Suppressor macrophage treated with lipopolysaccharide for 4 hours (primary cell): Measurements from ENCODE around the gene JKAMP.
A peak's percentile ranks its signal among the peaks of the same experiment; 100 is the strongest.

Experiments
- DNase-seq: peaks from one replicate; pipeline ENCODE4 v3.0.0-alpha.2; 2020

The JKAMP gene

DNA sequence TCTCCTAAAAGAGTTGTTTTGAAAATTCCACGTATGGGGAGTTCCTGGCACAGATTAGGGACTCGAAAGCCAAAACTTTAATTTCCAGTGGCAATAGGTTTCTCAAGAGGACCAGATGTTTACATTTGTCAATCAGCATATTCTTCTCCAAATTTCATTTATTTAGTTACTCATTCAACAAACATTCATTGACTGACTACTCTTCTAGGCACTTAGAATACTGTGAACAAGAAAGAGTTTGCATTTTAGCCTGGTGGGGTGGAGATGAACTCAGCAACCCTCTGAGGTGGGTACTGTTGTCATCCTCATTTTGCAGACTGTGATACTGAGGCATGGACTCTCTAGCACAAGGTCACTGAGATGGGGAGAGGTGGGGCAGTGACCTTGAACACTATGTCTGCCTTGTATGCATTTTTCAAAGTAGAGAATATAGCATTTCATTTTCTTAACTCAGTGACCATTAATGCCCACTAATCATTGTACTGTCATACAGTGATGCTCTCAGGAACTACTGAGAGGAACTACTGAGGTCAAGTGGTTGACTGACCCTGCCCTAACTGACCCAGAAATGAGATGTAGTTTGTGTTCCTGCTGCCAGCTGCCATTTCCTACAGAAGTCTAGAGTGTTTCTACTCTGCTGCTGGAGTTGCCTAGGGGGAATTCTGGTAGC is 2.3 kb upstream of the JKAMP start:
- peak; percentile 33 for DNase-seq

DNA sequence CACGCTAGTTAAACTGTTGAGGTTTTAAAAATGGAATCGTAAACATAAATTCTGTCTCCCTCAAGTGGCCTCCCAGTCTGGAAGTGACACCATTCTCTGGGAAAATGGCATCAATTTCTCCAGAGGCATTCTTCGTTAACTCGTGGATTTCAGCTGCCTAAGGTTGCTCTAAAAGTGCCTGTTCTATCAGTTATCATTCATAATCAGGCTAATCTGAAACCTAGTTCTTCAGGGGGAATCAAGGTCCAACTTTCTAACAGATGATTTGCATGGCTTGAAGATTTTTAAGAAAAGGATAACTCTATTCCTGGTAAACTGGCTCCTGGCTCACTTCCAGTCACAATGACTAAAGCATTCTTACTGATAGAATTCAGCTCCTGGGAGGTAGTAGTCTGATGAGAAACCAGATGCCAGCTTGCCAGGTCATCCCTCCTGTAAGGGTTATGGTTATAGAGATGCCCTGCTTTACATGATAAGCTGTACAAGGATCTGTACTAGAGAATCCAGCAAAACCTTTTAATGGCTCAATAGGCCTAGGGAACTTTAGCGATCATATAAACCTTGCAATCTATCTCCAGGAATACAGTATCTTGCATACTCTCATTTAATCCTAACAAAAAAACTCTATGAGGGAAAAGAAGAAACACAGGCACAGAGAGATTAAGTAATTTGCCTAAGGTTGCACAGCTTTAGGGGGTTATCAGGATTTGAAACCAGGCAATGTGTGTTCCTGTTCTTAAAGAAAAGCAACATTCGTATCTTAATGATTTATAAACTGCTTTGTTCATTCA is 1.6 kb upstream of the JKAMP start:
- DNase-seq = no peak

DNA sequence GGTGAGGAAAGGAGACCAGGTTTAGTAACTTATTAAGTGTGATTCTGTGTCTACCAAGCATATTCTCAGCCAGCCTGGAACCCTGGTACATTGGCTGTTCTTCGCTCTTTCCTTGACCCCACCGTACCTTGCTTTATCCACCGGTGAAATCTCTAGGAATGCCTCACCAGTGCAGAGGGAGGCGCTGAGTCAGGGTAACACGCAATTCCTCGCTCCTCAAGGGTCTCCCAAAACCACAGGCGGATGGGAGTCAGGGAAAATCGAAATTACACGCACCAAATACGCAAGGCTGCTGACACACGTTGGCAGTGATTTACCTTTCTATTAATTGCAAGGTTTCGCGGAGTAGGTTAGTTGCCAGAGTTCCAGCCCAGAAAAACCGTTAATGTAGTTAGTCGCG is 954 bp upstream of the JKAMP start:
- DNase-seq = no peak

DNA sequence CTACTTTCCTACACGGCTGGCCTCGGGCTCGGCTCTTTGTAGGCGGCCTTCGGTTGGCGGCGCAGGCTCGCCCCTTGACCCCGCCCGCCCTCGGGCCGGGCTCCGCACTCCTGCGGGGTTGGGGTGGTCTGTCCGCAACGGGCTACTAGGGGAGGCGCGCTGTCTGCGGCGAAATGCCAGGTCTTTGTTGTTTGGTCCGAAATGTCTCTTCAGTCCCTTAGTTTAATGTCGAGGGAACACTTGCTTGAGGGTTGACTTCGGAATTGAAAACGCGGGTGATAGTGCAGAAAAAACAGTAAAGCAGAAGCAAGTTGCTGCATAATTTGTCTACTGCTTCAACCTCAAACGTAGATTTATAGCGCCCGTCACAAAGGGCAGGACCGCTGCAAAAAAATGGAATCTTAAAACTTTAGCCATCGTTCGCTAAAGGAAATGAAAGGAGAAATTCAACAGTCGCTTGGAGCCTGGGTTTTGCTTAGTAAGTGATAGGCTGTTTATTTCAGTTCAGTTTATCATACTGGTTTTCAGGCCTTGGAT is 390 bp downstream of the JKAMP start:
- DNase-seq = peak; percentile 30

GRCh38 chr14:59490756-59491155 is 6.4 kb downstream of the JKAMP start:
- DNase-seq = no peak

GRCh38 chr14:59492384-59492783 is 8.1 kb downstream of the JKAMP start:
- no peak for DNase-seq

DNA sequence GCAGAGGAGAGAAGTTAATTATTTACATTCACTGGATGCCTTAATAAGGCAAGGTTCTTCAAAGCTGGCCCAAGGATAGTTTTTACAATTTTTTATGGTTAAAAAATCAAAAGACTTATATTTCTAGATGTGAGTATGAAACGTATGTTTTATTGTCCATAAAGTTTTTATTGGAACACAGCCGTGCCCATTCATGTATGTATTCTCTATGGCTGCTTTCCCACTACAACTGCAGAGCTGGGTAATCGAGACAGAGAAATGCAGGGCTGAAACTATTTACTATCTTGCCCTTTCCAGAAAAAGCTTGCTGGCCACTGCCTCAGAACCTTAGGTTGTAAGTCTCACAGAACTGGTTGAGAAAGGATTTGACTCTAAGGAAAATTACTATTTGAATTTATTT is 16.4 kb downstream of the JKAMP start:
- DNase-seq = no peak

- no peak for DNase-seq
Observed at GRCh38 chr14:59503256-59503655, 18.9 kb downstream of the JKAMP start.

GRCh38 chr14:59507063-59507751 is 22.9 kb downstream of the JKAMP start:
- peak; percentile 60 for DNase-seq

- DNase-seq = no peak
Observed at GRCh38 chr14:59507752-59508103, 23.4 kb downstream of the JKAMP start.

- DNase-seq = no peak
Observed at GRCh38 chr14:59509101-59509500, 24.8 kb downstream of the JKAMP start.

DNA sequence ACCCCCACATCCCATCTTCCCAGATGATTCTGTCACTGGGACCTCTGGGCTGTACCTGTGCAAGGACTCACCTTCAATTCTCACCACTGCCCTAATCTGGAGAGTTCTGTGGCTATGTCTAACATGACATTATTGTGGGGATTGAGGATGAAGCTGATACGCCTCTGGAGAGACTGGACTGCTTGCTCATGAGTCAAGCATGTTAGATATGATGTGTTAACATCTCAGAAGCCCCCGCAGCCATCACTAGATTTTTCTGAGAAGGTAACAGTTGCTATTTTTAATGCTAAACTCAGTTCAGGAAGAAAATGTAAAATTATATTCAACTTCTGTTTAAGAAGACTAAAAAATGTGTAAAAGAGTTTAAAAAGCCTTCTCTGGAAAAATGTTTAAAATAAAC is 25.7 kb downstream of the JKAMP start:
- no peak for DNase-seq

DNA sequence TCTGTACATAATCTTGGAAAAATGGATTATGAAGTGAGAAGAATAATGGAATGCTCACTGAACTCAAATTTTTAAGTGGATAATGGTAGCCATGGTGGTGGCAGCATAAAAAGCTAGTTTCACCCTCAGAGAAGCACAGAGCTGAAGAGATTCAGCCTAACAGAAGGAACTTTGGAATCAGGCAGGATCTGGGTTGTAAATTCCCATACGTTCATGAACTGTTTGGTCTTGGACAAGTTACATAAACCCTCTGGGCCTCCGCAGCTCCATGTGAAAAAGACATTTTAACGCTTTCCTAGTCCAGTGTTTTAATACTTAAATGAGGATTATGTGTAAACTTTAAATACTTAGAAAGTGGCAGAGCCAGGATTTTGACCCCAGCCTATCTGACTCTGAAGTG is 26.6 kb downstream of the JKAMP start:
- no peak for DNase-seq

GRCh38 chr14:59511916-59512575 is 27.7 kb downstream of the JKAMP start:
- no peak for DNase-seq

DNA sequence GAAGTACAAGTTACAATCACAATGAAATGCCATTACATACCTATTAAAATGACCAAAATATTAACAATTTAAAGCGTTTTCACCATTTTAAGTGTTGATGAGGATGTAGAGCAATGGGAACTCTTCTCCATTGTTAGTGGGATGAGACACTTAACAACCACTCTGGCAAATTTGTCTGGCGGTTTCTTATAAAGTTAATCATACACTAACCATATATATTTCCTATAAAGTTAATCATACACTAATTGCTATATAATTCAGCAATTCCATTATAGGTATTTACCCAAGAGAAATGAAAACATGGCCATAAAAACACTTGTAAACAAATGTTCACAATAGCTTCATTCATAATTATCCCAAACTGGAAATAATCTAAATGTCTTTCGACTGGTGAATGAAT is 35.9 kb downstream of the JKAMP start:
- DNase-seq = no peak

- no peak for DNase-seq
Observed at GRCh38 chr14:59529189-59529588, 44.9 kb downstream of the JKAMP start.

- no peak for DNase-seq
Observed at GRCh38 chr14:59530349-59530748, 46.0 kb downstream of the JKAMP start.

DNA sequence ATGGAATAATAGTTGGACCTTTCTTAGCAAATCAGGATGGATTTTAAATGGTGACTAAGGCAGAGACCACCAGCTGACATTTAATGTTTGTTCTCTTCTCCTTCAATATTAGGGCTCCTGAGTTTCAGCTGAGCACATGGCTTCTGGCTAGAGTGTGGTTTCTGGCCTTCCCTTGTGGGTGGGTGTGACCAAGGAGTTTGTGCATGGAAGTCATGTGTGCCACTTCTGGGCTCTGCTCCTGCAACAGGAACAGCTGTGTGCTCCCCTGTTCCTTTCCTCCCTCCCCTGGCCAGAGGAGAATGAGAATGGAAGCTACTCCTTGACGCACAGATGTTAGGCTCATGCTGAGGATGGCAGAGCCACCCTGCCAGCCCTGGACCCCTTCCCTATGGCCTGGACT is 48.1 kb downstream of the JKAMP start:
- DNase-seq = no peak

GRCh38 chr14:59534361-59534987 is 50.2 kb downstream of the JKAMP start:
- DNase-seq = no peak

DNA sequence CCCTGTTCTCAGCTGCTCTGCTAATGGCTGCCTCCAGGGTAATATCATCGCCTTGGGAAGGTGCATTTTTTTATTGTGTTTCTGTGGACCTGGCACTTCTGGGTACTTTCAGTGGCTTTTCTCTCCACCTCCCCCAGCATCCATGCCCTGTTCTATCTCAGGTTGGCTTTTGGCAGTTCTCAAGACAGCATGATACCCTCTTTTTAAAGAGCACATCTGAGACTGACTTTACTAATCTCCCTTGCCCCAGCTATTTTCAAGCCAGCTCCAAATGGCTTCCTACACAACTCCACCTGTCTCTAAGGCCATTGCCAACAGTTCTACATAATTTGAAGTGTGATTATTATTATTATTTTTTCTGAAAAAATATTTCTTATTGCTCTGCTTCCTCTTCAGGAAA is 53.2 kb downstream of the JKAMP start:
- no peak for DNase-seq

- no peak for DNase-seq
Observed at GRCh38 chr14:59538936-59539335, 54.6 kb downstream of the JKAMP start.

DNA sequence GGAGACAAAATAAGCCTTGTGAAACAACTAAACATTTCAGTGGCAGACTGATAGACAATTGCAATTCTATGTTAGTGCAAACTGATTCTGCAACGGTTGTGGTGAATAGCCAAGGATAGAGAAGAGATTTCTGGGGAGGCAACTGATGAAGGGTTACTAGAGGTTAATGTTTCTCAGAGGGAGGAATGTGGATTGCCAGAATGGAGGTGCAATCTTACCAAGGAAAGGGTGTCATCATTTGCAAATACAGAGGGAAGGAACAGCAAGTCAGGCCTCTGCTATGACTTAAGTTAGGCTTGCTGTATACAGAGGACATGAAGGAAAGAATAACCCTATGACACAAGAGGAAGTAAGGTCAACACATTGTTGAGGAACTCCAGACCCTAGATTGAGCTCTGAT is 56.5 kb downstream of the JKAMP start:
- no peak for DNase-seq

DNA sequence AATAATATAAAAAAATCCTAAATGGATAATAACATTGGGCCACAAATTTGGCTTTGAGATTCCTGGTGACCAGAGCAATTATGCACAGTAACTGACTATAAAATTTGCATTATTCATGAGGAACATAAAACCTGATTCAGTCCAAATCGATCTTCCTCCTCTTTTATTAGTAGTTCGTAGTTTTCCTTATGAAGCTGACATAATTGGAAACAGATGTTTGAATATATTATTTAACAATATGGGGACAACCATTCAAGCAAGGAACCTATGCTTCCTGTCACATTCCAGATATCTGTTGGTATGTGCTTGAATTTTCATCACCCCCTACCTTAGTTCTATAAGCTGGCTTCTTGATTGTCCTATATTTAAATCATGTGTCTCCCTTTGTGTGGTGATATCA is 57.4 kb downstream of the JKAMP start:
- DNase-seq = no peak
